Neuronal stem cell (in vitro differentiated cells): Measurements from ENCODE around the gene ADAD2.

Source experiments
- DNase-seq: peaks from one replicate; pipeline ENCODE4 v3.0.0-alpha.2; 2013; ENCODE audit warnings: low spot score
- H2AFZ ChIP-seq: one replicate; pipeline ENCODE4 v1.6.1; 2013; ENCODE audit warnings: mild to moderate bottlenecking, low read length, inconsistent platforms
- H2AK5ac ChIP-seq: 2 replicates; pipeline ENCODE4 v1.6.1; 2013; ENCODE audit warnings: low read depth, mild to moderate bottlenecking, inconsistent platforms, low read length, moderate library complexity, mixed read lengths
- H2BK120ac ChIP-seq: 2 replicates; pipeline ENCODE4 v1.6.1; 2013; ENCODE audit warnings: low read depth, mild to moderate bottlenecking, inconsistent platforms, low read length, moderate library complexity, mixed read lengths
- H2BK12ac ChIP-seq: one replicate; pipeline ENCODE4 v1.6.1; 2013; ENCODE audit warnings: low read length, inconsistent platforms
- H2BK15ac ChIP-seq: 2 replicates; pipeline ENCODE4 v1.6.1; 2013; ENCODE audit warnings: mild to moderate bottlenecking, low read length, inconsistent platforms, mixed read lengths
- H2BK5ac ChIP-seq: one replicate; pipeline ENCODE4 v1.6.1; 2013; ENCODE audit warnings: inconsistent platforms, mild to moderate bottlenecking, low read length, moderate library complexity
- H3K14ac ChIP-seq: one replicate; pipeline ENCODE4 v1.6.1; 2013; ENCODE audit warnings: low read length, inconsistent platforms
- H3K18ac ChIP-seq: 2 replicates; pipeline ENCODE4 v1.6.1; 2013; ENCODE audit warnings: low read length, inconsistent platforms
- H3K23ac ChIP-seq: 2 replicates; pipeline ENCODE4 v1.6.1; 2013; ENCODE audit warnings: low read depth, mild to moderate bottlenecking, mixed read lengths, low read length, inconsistent platforms; ENCODE audit not compliant: poor library complexity
- H3K27ac ChIP-seq: replicated peaks from 3 replicates; pipeline ENCODE4 v1.5.1; 2013; ENCODE audit warnings: low read length, inconsistent platforms
- H3K27me3 ChIP-seq, 3 experiments: 2 replicates each; pipeline ENCODE4 v1.6.1; 2013; ENCODE audit warnings: low read length in 3 of 3, mild to moderate bottlenecking in 2 of 3, inconsistent platforms in 1 of 3, low read depth in 1 of 3, mixed read lengths in 1 of 3, moderate library complexity in 1 of 3; ENCODE audit not compliant: control insufficient read depth in 3 of 3, insufficient read depth in 3 of 3
- H3K36me3 ChIP-seq, 2 donors: replicated peaks in 1 of 2; 2 replicates each; pipeline ENCODE4 v1.6.1; 2013; ENCODE audit warnings: low read length in 2 of 2; ENCODE audit not compliant: control insufficient read depth in 2 of 2, insufficient read depth in 2 of 2
- H3K4ac ChIP-seq: 2 replicates; pipeline ENCODE4 v1.6.1; 2013; ENCODE audit warnings: inconsistent platforms, mild to moderate bottlenecking, low read length, moderate library complexity
- H3K4me1 ChIP-seq, 2 donors: 1 replicate in 1 of 2; 2 replicates in 1 of 2; pipeline ENCODE4 v1.6.1; 2013; ENCODE audit warnings: low read length in 2 of 2, low read depth in 1 of 2; ENCODE audit not compliant: control insufficient read depth in 2 of 2, insufficient read depth in 1 of 2
- H3K4me2 ChIP-seq: one replicate; pipeline ENCODE4 v1.6.1; 2013; ENCODE audit warnings: mild to moderate bottlenecking, low read length, inconsistent platforms; ENCODE audit not compliant: insufficient read depth, poor library complexity, severe bottlenecking
- H3K4me3 ChIP-seq, 2 donors: 2 replicates each; pipeline ENCODE4 v1.5.1; 2013; ENCODE audit warnings: low read length in 2 of 2, mild to moderate bottlenecking in 2 of 2, inconsistent platforms in 1 of 2, moderate library complexity in 1 of 2
- H3K79me1 ChIP-seq: one replicate; pipeline ENCODE4 v1.6.1; 2013; ENCODE audit warnings: low read depth, mild to moderate bottlenecking, inconsistent platforms, low read length, moderate library complexity
- H3K9ac ChIP-seq: one replicate; pipeline ENCODE4 v1.6.1; 2013; ENCODE audit warnings: mild to moderate bottlenecking, low read depth, low read length, inconsistent platforms; ENCODE audit not compliant: poor library complexity
- H3K9me3 ChIP-seq, 2 donors: replicated peaks in 1 of 2; 2 replicates each; pipeline versions ENCODE3 to v1.6.1; 2013; ENCODE audit warnings: low read length in 2 of 2, mild to moderate bottlenecking in 2 of 2, inconsistent platforms in 1 of 2, low read depth in 1 of 2, mixed read lengths in 1 of 2, moderate library complexity in 1 of 2; ENCODE audit not compliant: control insufficient read depth in 2 of 2, insufficient read depth in 1 of 2
- H4K8ac ChIP-seq: one replicate; pipeline ENCODE4 v1.6.1; 2013; ENCODE audit warnings: low read depth, mild to moderate bottlenecking, inconsistent platforms, low read length, moderate library complexity
- H4K91ac ChIP-seq: one replicate; pipeline ENCODE4 v1.6.1; 2013; ENCODE audit warnings: low read length, low read depth, mild to moderate bottlenecking, inconsistent platforms; ENCODE audit not compliant: poor library complexity
- WGBS, 2 donors: extraction: QIAGEN DNeasy Blood & Tissue Kit; methylation state at CpG; one replicate each; pipeline ENCODE4 v1.1.7; 2013; ENCODE audit warnings: missing lambda C conversion rate in 2 of 2, mixed read lengths in 1 of 2; ENCODE audit not compliant: insufficient read length in 2 of 2, insufficient replicate concordance in 1 of 2; ENCODE audit errors: extremely low coverage in 2 of 2; 5-methylcytosine and 5-hydroxymethylcytosine counted together

The ADAD2 gene

GRCh38 chr16:84144859-84145639 lies 45.9 kb upstream of the ADAD2 start, which contains the start of the genes DNAAF1 and HSDL1:
Gene DNAAF1, plus strand, starts transcription at chr16:84145308. Its CDS starts 133 bp downstream, at chr16:84145441.
Gene HSDL1, minus strand, starts transcription at chr16:84145177. Its CDS starts 13,856 bp downstream, at chr16:84131321.
- H3K14ac ChIP-seq: peak within 1 kb of the TSS; percentile 39
- peaks cover 2 to 14% of the 10 kb centered on the region in 2 donors for H3K9me3 ChIP-seq
- no peak within 1 kb of the TSS for H2BK5ac ChIP-seq
- no peak within 1 kb of the TSS for H3K4ac ChIP-seq
- no CpG with 5 or more reads among the region's 89 CpGs for WGBS, 2 donors
- peak within 1 kb of the TSS; percentile 82 for H3K27ac ChIP-seq
- no peaks in the 10 kb centered on the region for H3K4me1 ChIP-seq
- H3K4me3 ChIP-seq: peak within 1 kb of the TSS; percentile 87 to 94
- H3K79me1 ChIP-seq: peaks cover 4% of the 10 kb centered on the region
- H3K9ac ChIP-seq: peak within 1 kb of the TSS; percentile 92
- H2BK15ac ChIP-seq: no peak within 1 kb of the TSS
- H4K91ac ChIP-seq: no peak within 1 kb of the TSS
- H3K27me3 ChIP-seq: peaks cover 0 to 16% (median 4%) of the 10 kb centered on the region in 3 experiments
- H2BK120ac ChIP-seq: no peak within 1 kb of the TSS
- no peak within 1 kb of the TSS for H2AK5ac ChIP-seq
- H4K8ac ChIP-seq: no peak within 1 kb of the TSS
- H2BK12ac ChIP-seq: peak within 1 kb of the TSS; percentile 3
- DNase-seq: peak; percentile 95
- peak within 1 kb of the TSS; percentile 96 for H3K18ac ChIP-seq
- peak within 1 kb of the TSS; percentile 99 for H2AFZ ChIP-seq
- peak within 1 kb of the TSS; percentile 94 for H3K4me2 ChIP-seq
- peaks cover 0 to 6% of the 10 kb centered on the region in 2 donors for H3K36me3 ChIP-seq
- peak within 1 kb of the TSS; percentile 91 for H3K23ac ChIP-seq

- no peak for DNase-seq
- Histone ChIP-seq H3K14ac (no peak overlapping the region), H3K4me1 (no peaks in the 10 kb centered on the region), H3K36me3 (no peaks in the 10 kb centered on the region), H2BK15ac (no peak overlapping the region), H3K18ac (no peak overlapping the region), H2BK12ac (no peak overlapping the region), H2AK5ac (no peak overlapping the region), H3K23ac (no peak overlapping the region), H2BK5ac (no peak overlapping the region), H3K4ac (no peak overlapping the region), H3K4me2 (no peak overlapping the region), H3K27ac (no peak overlapping the region), H4K91ac (no peak overlapping the region), H3K9ac (no peak overlapping the region), H4K8ac (no peak overlapping the region), H2BK120ac (no peak overlapping the region), H3K79me1 (no peaks in the 10 kb centered on the region), H3K4me3 (no peak overlapping the region), H2AFZ (no peak overlapping the region), H3K9me3 (no peaks in the 10 kb centered on the region), H3K27me3 (peaks cover 0 to 34% (median 4%) of the 10 kb centered on the region in 3 experiments)
- WGBS, 2 donors: no CpG with 5 or more reads among the region's 3 CpGs
Observed at GRCh38 chr16:84150926-84151325, 40.0 kb upstream of the ADAD2 start.

- no peak overlapping the region for H4K8ac ChIP-seq
- H3K9ac ChIP-seq: no peak overlapping the region
- no peak overlapping the region for H2BK5ac ChIP-seq
- no peaks in the 10 kb centered on the region for H3K9me3 ChIP-seq
- no peak overlapping the region for H3K23ac ChIP-seq
- H2BK12ac ChIP-seq: no peak overlapping the region
- no peak overlapping the region for H3K4ac ChIP-seq
- no CpG with 5 or more reads among the region's 8 CpGs for WGBS, 2 donors
- no peak overlapping the region for H2BK120ac ChIP-seq
- no peaks in the 10 kb centered on the region for H3K4me1 ChIP-seq
- no peak overlapping the region for H2BK15ac ChIP-seq
- no peak overlapping the region for H3K14ac ChIP-seq
- H3K27me3 ChIP-seq: peaks cover 0 to 31% (median 0%) of the 10 kb centered on the region in 3 experiments
- no peak overlapping the region for H3K27ac ChIP-seq
- no peak overlapping the region for H4K91ac ChIP-seq
- no peak overlapping the region for H2AFZ ChIP-seq
- H3K79me1 ChIP-seq: no peaks in the 10 kb centered on the region
- no peak overlapping the region for H3K4me3 ChIP-seq
- DNase-seq: no peak
- H3K36me3 ChIP-seq: no peaks in the 10 kb centered on the region
- no peak overlapping the region for H2AK5ac ChIP-seq
- H3K4me2 ChIP-seq: no peak overlapping the region
- no peak overlapping the region for H3K18ac ChIP-seq
Observed at GRCh38 chr16:84153660-84154214, 37.2 kb upstream of the ADAD2 start.

- Histone ChIP-seq H3K9ac (no peak overlapping the region), H3K27me3 (peaks cover 0 to 41% (median 0%) of the 10 kb centered on the region in 3 experiments), H3K79me1 (no peaks in the 10 kb centered on the region), H3K4ac (no peak overlapping the region), H2AK5ac (no peak overlapping the region), H3K4me1 (no peaks in the 10 kb centered on the region), H2AFZ (no peak overlapping the region), H2BK5ac (no peak overlapping the region), H3K14ac (no peak overlapping the region), H3K4me2 (no peak overlapping the region), H2BK12ac (no peak overlapping the region), H3K23ac (no peak overlapping the region), H4K91ac (no peak overlapping the region), H3K36me3 (no peaks in the 10 kb centered on the region), H4K8ac (no peak overlapping the region), H3K9me3 (no peaks in the 10 kb centered on the region), H2BK15ac (no peak overlapping the region), H3K4me3 (no peak overlapping the region), H2BK120ac (no peak overlapping the region), H3K18ac (no peak overlapping the region), H3K27ac (no peak overlapping the region)
- no peak for DNase-seq
- WGBS, 2 donors: no CpG with 5 or more reads among the region's 4 CpGs
Observed at GRCh38 chr16:84155226-84155625, 35.7 kb upstream of the ADAD2 start.
